ENCODE measurements around the gene DNASE1.

The DNASE1 gene

DNA sequence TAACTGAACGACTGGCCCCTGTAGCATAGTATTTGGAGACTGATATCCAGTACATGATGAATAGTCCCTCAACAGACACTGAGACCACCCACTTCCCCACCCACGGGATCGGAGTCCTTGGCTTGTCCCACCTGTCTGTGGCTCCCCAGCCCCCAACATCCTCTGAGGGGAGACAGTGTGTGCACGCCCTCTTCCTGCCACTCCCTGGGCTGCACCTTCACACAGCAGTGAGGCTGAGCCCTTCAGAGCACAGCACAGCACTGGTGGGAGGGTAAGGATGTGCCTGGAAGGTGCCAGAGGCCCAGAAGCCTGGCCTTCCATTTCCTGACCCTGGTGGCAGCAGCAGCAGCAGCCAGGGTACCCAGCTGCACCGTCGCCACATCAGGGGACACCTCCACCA, 11.0 kb downstream of the DNASE1 start:
- in situ Hi-C loops (cut with HindIII; ENCODE audit: low sequenced_read_pairs), result no loop called here
- H3K4me3 ChIP-seq (ENCODE audit: low read depth, low read length), result no peak overlapping the region
- DNase-seq (ENCODE audit: low read depth, low spot score), result no peak
- TF ChIP-seq, protein P1, sequence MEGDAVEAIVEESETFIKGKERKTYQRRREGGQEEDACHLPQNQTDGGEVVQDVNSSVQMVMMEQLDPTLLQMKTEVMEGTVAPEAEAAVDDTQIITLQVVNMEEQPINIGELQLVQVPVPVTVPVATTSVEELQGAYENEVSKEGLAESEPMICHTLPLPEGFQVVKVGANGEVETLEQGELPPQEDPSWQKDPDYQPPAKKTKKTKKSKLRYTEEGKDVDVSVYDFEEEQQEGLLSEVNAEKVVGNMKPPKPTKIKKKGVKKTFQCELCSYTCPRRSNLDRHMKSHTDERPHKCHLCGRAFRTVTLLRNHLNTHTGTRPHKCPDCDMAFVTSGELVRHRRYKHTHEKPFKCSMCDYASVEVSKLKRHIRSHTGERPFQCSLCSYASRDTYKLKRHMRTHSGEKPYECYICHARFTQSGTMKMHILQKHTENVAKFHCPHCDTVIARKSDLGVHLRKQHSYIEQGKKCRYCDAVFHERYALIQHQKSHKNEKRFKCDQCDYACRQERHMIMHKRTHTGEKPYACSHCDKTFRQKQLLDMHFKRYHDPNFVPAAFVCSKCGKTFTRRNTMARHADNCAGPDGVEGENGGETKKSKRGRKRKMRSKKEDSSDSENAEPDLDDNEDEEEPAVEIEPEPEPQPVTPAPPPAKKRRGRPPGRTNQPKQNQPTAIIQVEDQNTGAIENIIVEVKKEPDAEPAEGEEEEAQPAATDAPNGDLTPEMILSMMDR (IDR thresholded peaks at IDR 0.05; ENCODE audit: low read depth, low read length), result no peak

DNA sequence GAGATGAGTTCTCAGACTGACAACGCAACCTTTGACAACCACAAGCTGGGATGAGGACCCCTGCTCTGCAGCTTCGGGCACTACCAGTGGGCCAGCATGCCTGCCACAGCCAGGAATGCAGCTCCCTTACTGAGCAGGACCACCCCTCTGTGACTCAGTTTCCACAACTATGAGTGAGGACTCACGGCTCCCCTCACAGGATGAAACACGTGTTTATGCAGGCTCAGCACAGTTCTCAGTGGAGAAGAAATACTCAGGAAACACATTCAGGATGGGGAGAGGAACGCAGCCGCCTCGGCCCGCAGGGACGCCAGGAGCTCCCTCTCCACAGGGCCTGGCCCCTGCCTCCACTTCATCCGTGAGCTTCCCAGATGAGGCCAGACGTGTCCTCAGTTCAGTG, 14.1 kb downstream of the DNASE1 start:
- TF ChIP-seq, protein P1 (IDR thresholded peaks at IDR 0.05; ENCODE audit: low read depth, low read length), result no peak
- in situ Hi-C loops (cut with HindIII; ENCODE audit: low sequenced_read_pairs), result no loop called here
- DNase-seq (ENCODE audit: low read depth, low spot score), result no peak
- H3K4me3 ChIP-seq (ENCODE audit: low read depth, low read length), result no peak overlapping the region

DNA sequence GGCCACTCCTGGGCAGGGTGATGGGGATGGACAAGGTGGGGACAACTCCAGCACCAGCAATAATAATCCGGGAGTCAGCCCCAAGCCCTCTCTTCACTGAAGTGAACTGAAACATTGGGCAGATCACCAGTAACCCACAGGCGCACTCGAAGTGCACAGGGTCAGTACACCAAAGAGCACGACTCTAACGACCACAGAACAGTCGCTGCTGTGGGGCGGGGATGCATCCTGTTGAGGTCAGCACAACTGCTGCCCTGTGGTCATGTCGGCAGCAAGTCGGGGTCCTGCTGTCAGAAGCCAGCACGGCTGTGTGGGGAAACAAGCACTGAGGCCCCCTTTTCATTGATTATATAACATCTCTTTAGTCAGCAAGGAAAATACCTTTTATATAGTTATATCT, 14.6 kb downstream of the DNASE1 start:
- TF ChIP-seq, protein P1 (IDR thresholded peaks at IDR 0.05; ENCODE audit: low read depth, low read length), result no peak
- in situ Hi-C loops (cut with HindIII; ENCODE audit: low sequenced_read_pairs), result no loop called here
- DNase-seq (ENCODE audit: low read depth, low spot score), result no peak
- H3K4me3 ChIP-seq (ENCODE audit: low read depth, low read length), result no peak overlapping the region

DNA sequence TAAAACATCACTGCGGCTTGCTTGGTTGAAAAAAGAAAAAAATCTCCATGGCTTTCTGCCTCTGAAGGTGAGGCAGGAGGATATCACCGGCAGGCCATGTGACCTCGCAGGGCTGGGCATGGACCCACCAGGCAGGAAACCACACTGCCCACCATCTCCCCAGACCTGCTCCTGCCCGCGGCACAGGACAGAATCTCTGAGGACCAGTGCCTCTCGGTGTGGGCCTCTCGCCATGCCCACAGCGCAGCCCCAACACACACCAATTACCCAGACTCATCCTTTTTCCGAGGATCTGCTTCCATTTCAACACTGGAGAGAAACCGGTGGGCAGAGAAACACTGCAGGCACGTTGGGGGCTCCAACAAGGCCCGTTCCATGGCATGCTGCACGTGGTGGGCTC, 16.2 kb downstream of the DNASE1 start:
- H3K4me3 ChIP-seq (ENCODE audit: low read depth, low read length), result no peak overlapping the region
- in situ Hi-C loops (cut with HindIII; ENCODE audit: low sequenced_read_pairs), result no loop called here
- TF ChIP-seq, protein P1 (IDR thresholded peaks at IDR 0.05; ENCODE audit: low read depth, low read length), result no peak
- DNase-seq (ENCODE audit: low read depth, low spot score), result no peak

DNA sequence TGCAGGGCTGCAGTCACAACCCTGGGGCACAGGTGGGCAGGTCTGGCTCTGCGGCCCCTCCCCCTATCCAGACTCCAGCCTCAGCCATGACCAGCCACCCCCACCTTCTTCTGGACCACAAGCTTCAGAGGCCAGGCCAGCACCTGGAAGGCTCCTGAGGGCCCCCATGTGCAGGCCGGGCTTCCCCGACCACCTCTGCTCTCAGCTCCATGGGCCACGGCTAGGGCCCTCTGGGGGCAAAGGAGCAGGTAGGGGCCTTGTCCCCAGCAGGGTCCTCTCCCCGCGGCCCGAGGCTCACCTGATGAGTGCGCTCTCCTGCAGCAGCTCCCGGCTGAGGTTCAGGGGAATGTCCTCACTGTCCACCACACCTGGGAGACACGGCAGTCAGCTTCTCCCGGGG, 16.9 kb downstream of the DNASE1 start:
- TF ChIP-seq, protein P1 (IDR thresholded peaks at IDR 0.05; ENCODE audit: low read depth, low read length), result no peak
- no peak for DNase-seq (ENCODE audit: low read depth, low spot score)
- in situ Hi-C loops (cut with HindIII; ENCODE audit: low sequenced_read_pairs), result no loop called here
- no peak overlapping the region for H3K4me3 ChIP-seq (ENCODE audit: low read depth, low read length)

DNA sequence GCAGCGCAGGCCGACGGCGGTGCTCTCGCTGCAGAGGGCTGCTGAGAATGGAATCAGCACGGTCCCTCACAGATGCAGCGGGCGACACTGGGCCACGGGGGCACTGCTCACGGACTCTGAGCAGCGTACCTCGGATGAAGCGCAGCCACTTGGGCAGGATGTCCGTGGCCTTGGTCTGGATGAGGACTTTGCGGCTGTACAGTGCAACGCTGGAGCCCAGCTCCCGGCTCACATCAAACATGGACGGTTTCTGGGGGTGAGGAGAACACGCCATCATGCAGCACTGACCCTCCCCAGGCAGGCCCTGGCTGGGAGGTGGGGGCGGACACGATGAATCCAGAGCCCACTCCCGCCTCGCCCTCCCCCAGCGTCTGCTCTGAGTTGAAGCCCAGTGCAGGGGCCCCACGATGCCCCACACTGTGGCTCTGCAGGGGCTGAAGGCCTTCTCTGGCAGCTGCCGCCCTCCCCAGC, 18.1 kb downstream of the DNASE1 start:
- DNase-seq (ENCODE audit: low read depth, low spot score), result no peak
- no peak overlapping the region for H3K4me3 ChIP-seq (ENCODE audit: low read depth, low read length)
- in situ Hi-C loops (cut with HindIII; ENCODE audit: low sequenced_read_pairs), result no loop called here
- TF ChIP-seq, protein P1 (IDR thresholded peaks at IDR 0.05; ENCODE audit: low read depth, low read length), result no peak

DNA sequence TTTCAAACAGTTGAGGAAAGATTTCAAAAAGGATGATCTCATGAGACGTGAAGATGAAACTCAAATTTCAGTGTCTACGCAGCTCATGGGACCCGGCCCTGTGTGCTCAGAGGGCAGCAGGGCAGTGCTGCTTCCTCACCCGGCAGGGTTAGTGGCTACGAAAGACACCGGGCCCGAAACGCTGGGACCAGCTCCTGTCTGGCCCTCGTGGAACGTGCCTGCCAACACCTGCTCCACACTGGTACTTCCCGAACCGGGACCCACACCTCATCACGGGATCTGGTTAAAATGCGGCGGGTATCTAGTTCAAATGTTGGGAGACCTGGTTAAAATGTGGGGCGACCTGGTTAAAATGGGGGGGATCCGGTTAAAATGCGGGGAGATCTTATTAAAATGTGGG, 18.7 kb downstream of the DNASE1 start:
- H3K4me3 ChIP-seq (ENCODE audit: low read depth, low read length), result no peak overlapping the region
- TF ChIP-seq, protein P1 (IDR thresholded peaks at IDR 0.05; ENCODE audit: low read depth, low read length), result no peak
- no peak for DNase-seq (ENCODE audit: low read depth, low spot score)
- in situ Hi-C loops (cut with HindIII; ENCODE audit: low sequenced_read_pairs), result no loop called here

All from astrocyte of the spinal cord (primary cell).